Left colon (tissue), 2 donors: ENCODE results near the gene SLC25A36. TPM values are rescaled to one million over a fixed set of nuclear protein-coding genes. Genes with fewer than 3 reads are reported as not detected.
A peak's percentile ranks its signal among the peaks of the same experiment; 100 is the strongest.

Experiments used
- ATAC-seq: fragments of 200-7000 bp; cut with Tn5 transposase; one replicate; pipeline ENCODE4 v1.9.1; 2020; ENCODE audit warnings: mild to moderate bottlenecking, moderate library complexity
- DNase-seq, 2 donors: peaks; one replicate each; pipeline ENCODE4 v3.0.0-alpha.2; 2020
- intact Hi-C, 2 donors: fragments of 100-400 bp; cut with DNase I in 1 of 2; cut with micrococcal nuclease in 1 of 2; formaldehyde crosslinking; loops; one replicate each; pipeline versions ENCODE4 v1.11.2 to v1.14.0; 2022; cut with DNase I, micrococcal nuclease
- long read RNA-seq: library from polyadenylated mRNA; unstranded; transcript quantifications from one replicate; pipeline ENCODE4 v2.0.0, GENCODE V29; 2021
- total RNA-seq, 2 donors: library from RNA; stranded (reverse); fragmentation: NEBNext Ultra II Directional; extraction: Animal tissue kit (Norgen Biotek cat#: 25700); gene quantifications; one replicate each; pipeline ENCODE4 v1.2.1, GENCODE V29; 2021
- donor health status: DM: no; HTN: no; CAD: no.
- donor health status: DM: yes; HTN: yes; CAD: no.

SLC25A36 gene
- total RNA-seq: 10 to 100 TPM; 36.7 to 48.6 TPM
- long read RNA-seq, full-length matches to known transcripts: 19 of 35 reads
- long read RNA-seq, partial matches to known transcripts: 4 of 35 reads
- long read RNA-seq, other reads (novel, unspliced or antisense): 12 of 35 reads

GRCh38 chr3:140941434-140942220 is at the start of gene SLC25A36:
TSS of gene SLC25A36 (plus strand) at chr3:140941836. CDS start at chr3:140942055, 219 bp downstream.
- intact Hi-C loops: no loop called here
- DNase-seq: peak; percentile 98
- ATAC-seq: peak; percentile 97

DNA sequence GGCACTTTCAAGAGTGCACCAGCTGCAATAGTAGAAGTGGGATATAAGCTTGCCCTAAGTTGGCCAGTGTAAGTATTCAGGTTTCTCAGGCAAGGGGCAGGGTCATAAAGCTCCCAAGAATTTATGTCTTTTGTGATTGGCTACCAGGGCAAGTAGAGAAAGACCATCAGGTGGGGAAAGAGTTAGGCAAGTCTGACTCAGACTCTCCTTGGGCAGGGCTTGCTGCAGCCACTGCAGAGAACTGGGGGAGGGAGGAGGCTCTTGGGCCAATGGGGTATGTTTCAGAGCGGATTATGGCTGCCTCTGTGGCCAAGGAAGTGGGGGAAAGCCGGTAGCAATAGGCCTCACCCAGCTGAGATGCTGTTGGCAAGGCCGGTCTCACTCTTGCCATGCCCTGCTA is 44.6 kb upstream of the SLC25A36 start:
- intact Hi-C loops: loop anchor here in 1 of 2 donors (5.0 kb wide), 1 partner anchor 295 kb away; no protein-coding TSS in a partner anchor
- DNase-seq (no peak), ATAC-seq (no peak)

GRCh38 chr3:140898340-140899180 is 43.1 kb upstream of the SLC25A36 start:
- ATAC-seq: peak; percentile 88
- intact Hi-C loops: loop anchor here in 1 of 2 donors (5.0 kb wide), 1 partner anchor 294 kb away; no protein-coding TSS in a partner anchor
- DNase-seq: no peak

- ATAC-seq (peak; percentile 85), DNase-seq (peak in 1 of 2 donors; percentile 7)
- intact Hi-C loops: loop anchor here in 1 of 2 donors (5.0 kb wide), 1 partner anchor 293 kb away; no protein-coding TSS in a partner anchor
These were observed 42.3 kb upstream of the SLC25A36 start for GRCh38 chr3:140899363-140899762.

- DNase-seq (no peak), ATAC-seq (no peak)
- intact Hi-C loops: no loop called here
These were observed 38.8 kb upstream of the SLC25A36 start for GRCh38 chr3:140902791-140903190.

DNA sequence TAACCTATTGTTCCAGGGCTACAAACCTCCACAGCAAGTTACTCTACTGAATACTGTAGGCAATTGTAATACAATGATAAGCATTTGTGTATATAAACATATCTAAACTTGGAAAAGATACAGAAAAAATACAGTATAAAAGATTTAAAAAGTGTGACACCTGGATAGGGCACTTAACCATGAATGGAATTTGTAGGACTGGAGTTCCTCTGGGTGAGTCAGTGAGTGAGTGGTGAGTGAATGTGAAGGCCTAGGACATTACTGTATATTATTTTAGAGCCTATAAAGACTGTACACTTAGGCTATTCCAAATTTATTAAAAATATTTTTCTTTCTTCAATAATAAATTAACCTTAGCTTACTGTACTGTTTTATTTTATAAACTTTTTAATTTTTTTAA is 38.4 kb upstream of the SLC25A36 start:
- DNase-seq: no peak
- no peak for ATAC-seq
- intact Hi-C loops: no loop called here

DNA sequence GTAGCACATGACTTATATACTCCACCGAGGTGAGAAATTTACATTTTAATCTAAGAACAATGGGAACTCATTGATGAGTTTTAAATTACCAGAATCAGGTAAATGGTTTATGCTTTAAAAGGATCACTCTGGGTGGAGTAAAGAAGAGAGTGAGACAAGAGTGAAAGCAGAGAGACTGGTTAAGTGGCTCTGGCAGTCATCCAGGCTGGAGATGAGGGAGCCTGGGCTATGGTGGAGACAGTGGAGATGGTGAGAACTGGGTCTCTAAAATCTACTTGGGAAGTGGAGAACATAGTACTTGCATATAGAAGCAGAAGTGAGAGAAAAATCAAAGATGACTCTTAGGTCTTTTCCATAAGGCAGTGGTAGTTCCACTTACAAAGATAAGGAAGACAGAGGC is 37.1 kb upstream of the SLC25A36 start:
- ATAC-seq (no peak), DNase-seq (no peak)
- intact Hi-C loops: no loop called here

- DNase-seq (no peak), ATAC-seq (no peak)
- intact Hi-C loops: no loop called here
These were observed 36.1 kb upstream of the SLC25A36 start for GRCh38 chr3:140905559-140905958.

DNA sequence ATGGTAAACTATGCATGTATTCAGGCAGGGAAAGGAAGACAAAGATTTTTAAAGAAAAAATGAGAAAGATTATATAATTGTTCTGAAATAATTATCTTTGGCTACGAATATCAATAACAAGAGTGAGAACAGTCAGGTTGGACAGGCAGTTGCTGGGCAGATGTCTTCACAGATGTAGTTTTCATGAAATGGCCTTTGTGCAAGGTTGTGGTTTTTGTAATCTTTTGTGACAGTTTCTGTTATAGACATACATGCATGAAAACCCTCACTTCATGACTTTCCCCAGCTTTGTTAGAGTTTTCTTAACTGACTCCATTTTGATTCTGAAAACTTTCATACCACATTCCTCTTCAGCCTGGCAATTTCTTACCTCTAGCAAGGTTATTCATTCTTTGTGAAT is 34.9 kb upstream of the SLC25A36 start:
- ATAC-seq: no peak
- DNase-seq: no peak
- intact Hi-C loops: no loop called here

- no peak for DNase-seq
- intact Hi-C loops: no loop called here
- no peak for ATAC-seq
These were observed 30.8 kb upstream of the SLC25A36 start for GRCh38 chr3:140910860-140911259.

- intact Hi-C loops: no loop called here
- peak; percentile 52 for ATAC-seq
- no peak for DNase-seq
These were observed 29.8 kb upstream of the SLC25A36 start for GRCh38 chr3:140911822-140912221.

- intact Hi-C loops: no loop called here
- no peak for ATAC-seq
- DNase-seq: no peak
These were observed 27.9 kb upstream of the SLC25A36 start for GRCh38 chr3:140913728-140914127.

GRCh38 chr3:140914384-140914945 is 27.2 kb upstream of the SLC25A36 start:
- ATAC-seq (no peak), DNase-seq (no peak)
- intact Hi-C loops: no loop called here

DNA sequence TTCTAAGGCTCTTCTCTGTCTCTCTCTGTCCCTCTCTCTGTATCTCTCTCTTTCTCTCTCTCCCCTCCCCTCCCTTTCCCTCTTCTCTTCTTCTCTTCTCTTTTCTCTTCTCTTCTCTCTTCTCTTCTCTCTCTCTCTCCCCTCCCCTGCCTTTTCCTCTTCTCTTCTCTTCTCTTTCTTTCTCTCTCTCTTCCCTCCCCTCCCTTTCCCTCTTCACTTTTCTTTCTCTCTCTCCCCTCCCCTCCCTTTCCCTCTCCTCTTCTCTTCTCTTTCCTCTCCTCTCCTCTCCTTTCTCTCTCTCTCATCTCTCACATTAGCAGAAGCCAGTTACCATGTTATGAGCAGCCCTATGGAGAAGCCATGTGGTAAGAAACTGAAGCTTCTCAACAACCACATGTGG is 25.0 kb upstream of the SLC25A36 start:
- ATAC-seq: no peak
- DNase-seq: no peak
- intact Hi-C loops: no loop called here

DNA sequence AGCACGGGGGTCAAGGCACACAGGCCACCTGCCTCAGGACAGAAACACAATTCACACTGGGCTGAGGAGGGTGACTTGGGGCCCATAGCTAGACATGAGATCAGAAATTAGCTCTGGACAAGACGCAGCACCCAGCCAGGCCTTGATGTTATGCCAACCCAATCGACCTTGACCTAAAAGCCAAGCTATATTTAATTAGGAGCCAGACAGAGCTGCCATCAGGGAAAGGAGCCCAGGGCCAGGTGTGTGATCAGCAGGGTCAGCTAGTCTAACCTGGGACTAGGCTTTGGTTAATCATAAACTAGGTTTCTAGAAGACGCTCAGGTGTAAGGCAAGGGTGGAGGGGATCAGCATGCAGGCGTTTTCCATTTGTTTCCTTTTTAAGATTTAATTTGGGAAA is 23.9 kb upstream of the SLC25A36 start:
- ATAC-seq (peak; percentile 88), DNase-seq (peak in 1 of 2 donors; percentile 5)
- intact Hi-C loops: no loop called here

- ATAC-seq (no peak), DNase-seq (no peak)
- intact Hi-C loops: no loop called here
These were observed 21.6 kb upstream of the SLC25A36 start for GRCh38 chr3:140920029-140920428.

DNA sequence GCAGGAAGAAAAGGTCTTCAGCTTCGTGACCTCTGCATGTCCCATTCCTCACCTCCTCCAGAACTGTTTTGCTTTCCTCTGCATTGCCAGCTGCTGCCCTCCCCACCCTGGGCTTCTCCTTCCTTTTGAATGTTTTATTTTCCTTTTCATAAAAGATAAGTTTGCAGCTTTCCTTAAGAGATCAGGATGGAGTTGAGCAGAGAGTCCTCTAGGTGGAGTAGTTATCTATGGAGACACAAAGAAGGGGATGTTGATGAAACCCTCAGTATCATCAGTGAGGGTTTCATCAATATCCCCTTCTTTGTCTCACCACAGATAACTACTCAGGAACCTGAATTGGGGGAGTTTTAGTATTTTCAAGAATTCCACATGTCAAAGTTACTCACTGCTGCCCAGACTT is 19.0 kb upstream of the SLC25A36 start:
- no peak for DNase-seq
- ATAC-seq: peak; percentile 48
- intact Hi-C loops: no loop called here

GRCh38 chr3:140924097-140924873 is 17.4 kb upstream of the SLC25A36 start:
- intact Hi-C loops: no loop called here
- DNase-seq: no peak
- ATAC-seq: no peak
